ENCODE data around the gene INPPL1. TPM values are rescaled to one million over a fixed set of nuclear protein-coding genes. Genes with fewer than 3 reads are reported as not detected.

INPPL1 gene
- total and polyA plus RNA-seq, 2 of the 13 experiments (the other 11 are each of a cell fraction or from before 2014, with no cell fraction given), result 29.1 to 66.9 TPM

DNA sequence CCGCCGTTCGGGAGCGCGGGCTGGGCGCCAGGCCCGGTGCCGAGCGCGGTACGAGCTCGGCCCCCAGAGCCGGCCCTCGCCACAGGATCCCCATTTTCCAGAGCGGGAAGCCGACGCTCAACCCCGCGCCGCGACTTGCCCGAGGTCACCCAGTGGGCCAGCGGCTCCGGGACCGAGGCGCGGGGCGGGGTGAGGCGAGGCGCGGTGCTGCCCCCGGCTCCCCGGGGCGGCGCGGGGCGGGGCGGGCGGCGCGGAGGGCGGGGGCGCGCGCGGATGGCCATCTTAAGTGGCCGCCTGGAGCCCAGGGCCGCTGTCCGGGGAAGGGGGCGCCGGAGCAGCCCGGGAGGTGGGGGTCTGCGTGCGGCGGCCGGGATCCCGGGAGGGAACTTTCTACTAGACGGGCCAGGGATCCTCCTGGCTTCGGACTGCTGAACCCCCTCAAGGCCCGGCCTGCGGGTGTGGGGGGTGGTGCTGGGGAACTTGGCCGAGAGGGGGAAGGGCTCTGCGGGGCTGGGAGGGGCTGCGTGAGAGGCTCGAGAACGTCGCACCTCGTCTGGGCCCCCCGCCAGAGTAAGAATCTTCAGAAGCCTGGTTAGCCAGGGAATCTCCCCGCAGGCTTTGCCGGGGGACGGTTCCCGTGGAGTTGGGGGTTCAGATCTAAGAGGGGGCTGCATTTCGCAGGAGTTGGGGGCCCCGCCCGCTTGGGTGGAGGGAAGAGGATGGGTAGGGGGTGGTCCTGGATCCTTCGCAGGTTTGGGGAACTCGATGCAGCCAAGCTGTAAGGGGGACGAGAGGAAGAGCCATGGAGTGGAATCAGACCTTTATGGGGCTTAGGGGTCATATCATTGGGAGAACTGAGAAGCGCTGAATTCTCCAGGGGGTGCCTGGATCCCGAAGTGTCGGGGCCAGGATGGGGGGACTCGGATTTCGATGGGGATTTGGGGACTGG is 678 bp upstream of the INPPL1 start (continued):
- TF ChIP-seq, protein P1, sequence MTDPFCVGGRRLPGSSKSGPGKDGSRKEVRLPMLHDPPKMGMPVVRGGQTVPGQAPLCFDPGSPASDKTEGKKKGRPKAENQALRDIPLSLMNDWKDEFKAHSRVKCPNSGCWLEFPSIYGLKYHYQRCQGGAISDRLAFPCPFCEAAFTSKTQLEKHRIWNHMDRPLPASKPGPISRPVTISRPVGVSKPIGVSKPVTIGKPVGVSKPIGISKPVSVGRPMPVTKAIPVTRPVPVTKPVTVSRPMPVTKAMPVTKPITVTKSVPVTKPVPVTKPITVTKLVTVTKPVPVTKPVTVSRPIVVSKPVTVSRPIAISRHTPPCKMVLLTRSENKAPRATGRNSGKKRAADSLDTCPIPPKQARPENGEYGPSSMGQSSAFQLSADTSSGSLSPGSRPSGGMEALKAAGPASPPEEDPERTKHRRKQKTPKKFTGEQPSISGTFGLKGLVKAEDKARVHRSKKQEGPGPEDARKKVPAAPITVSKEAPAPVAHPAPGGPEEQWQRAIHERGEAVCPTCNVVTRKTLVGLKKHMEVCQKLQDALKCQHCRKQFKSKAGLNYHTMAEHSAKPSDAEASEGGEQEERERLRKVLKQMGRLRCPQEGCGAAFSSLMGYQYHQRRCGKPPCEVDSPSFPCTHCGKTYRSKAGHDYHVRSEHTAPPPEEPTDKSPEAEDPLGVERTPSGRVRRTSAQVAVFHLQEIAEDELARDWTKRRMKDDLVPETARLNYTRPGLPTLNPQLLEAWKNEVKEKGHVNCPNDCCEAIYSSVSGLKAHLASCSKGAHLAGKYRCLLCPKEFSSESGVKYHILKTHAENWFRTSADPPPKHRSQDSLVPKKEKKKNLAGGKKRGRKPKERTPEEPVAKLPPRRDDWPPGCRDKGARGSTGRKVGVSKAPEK (CRISPR knock-in tag; IDR thresholded peaks at IDR 0.05; ENCODE audit: borderline replicate concordance), result no peak
- TF ChIP-seq KLF11 (CRISPR knock-in tag; IDR thresholded peaks at IDR 0.05) (no peak), ZNF546 (CRISPR knock-in tag; conservative IDR thresholded peaks at IDR 0.05) (0 out of 2 replicates have a peak, but pooled peaks have one; percentile 20), ZFY (CRISPR knock-in tag; IDR thresholded peaks at IDR 0.05) (peak; percentile 42), NKX3-1 (CRISPR knock-in tag; IDR thresholded peaks at IDR 0.05) (no peak), DZIP1 (CRISPR knock-in tag; IDR thresholded peaks at IDR 0.05) (no peak), ZNF230 (CRISPR knock-in tag; IDR thresholded peaks at IDR 0.05) (no peak), SMAD1 (CRISPR knock-in tag; IDR thresholded peaks at IDR 0.05; ENCODE audit: borderline replicate concordance, low read depth) (no peak), ZBTB44 (CRISPR knock-in tag; IDR thresholded peaks at IDR 0.05) (no peak), GATAD1 (CRISPR knock-in tag; IDR thresholded peaks at IDR 0.05) (no peak)
- TF ChIP-seq, protein P2, sequence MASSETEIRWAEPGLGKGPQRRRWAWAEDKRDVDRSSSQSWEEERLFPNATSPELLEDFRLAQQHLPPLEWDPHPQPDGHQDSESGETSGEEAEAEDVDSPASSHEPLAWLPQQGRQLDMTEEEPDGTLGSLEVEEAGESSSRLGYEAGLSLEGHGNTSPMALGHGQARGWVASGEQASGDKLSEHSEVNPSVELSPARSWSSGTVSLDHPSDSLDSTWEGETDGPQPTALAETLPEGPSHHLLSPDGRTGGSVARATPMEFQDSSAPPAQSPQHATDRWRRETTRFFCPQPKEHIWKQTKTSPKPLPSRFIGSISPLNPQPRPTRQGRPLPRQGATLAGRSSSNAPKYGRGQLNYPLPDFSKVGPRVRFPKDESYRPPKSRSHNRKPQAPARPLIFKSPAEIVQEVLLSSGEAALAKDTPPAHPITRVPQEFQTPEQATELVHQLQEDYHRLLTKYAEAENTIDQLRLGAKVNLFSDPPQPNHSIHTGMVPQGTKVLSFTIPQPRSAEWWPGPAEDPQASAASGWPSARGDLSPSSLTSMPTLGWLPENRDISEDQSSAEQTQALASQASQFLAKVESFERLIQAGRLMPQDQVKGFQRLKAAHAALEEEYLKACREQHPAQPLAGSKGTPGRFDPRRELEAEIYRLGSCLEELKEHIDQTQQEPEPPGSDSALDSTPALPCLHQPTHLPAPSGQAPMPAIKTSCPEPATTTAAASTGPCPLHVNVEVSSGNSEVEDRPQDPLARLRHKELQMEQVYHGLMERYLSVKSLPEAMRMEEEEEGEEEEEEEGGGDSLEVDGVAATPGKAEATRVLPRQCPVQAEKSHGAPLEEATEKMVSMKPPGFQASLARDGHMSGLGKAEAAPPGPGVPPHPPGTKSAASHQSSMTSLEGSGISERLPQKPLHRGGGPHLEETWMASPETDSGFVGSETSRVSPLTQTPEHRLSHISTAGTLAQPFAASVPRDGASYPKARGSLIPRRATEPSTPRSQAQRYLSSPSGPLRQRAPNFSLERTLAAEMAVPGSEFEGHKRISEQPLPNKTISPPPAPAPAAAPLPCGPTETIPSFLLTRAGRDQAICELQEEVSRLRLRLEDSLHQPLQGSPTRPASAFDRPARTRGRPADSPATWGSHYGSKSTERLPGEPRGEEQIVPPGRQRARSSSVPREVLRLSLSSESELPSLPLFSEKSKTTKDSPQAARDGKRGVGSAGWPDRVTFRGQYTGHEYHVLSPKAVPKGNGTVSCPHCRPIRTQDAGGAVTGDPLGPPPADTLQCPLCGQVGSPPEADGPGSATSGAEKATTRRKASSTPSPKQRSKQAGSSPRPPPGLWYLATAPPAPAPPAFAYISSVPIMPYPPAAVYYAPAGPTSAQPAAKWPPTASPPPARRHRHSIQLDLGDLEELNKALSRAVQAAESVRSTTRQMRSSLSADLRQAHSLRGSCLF (CRISPR knock-in tag; IDR thresholded peaks at IDR 0.05; ENCODE audit: borderline replicate concordance), result no peak
- TF ChIP-seq, protein P3, sequence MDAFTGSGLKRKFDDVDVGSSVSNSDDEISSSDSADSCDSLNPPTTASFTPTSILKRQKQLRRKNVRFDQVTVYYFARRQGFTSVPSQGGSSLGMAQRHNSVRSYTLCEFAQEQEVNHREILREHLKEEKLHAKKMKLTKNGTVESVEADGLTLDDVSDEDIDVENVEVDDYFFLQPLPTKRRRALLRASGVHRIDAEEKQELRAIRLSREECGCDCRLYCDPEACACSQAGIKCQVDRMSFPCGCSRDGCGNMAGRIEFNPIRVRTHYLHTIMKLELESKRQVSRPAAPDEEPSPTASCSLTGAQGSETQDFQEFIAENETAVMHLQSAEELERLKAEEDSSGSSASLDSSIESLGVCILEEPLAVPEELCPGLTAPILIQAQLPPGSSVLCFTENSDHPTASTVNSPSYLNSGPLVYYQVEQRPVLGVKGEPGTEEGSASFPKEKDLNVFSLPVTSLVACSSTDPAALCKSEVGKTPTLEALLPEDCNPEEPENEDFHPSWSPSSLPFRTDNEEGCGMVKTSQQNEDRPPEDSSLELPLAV (CRISPR knock-in tag; conservative IDR thresholded peaks at IDR 0.05; ENCODE audit: low read depth), result no peak
